ENCODE results near the gene TSEN2.

Gene TSEN2

DNA sequence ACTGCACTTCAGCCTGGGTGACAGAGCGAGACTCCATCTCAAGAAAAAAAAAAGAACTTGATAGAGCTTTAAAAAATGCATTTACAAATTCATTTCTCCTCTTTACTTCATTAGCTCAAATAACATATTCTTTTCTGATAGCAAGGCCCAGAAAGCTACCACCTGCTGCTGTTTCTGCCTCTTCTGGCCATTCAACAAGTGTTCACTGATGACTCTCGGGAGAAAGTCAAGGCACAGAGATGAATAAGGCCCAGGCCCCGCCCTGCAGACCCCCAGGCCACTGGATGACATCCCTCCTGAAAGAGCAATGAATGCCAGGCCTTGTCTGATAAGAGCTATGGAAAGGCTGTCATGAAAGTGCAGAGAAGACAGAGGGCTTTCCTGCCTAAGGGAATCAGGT is 13.6 kb upstream of the TSEN2 start:
- Histone ChIP-seq H3K27me3 (replicated peaks; ENCODE audit: control insufficient read depth, insufficient read depth, low read length) (no peaks in the 10 kb centered on the region), H3K36me3 (ENCODE audit: control insufficient read depth, insufficient read depth, low read length) (no peaks in the 10 kb centered on the region), H3K4me3 (replicated peaks; ENCODE audit: low read depth, low read length) (no peak overlapping the region)
- no peak for DNase-seq (ENCODE audit: extremely low read depth, insufficient read length)
- TF ChIP-seq, protein P1, sequence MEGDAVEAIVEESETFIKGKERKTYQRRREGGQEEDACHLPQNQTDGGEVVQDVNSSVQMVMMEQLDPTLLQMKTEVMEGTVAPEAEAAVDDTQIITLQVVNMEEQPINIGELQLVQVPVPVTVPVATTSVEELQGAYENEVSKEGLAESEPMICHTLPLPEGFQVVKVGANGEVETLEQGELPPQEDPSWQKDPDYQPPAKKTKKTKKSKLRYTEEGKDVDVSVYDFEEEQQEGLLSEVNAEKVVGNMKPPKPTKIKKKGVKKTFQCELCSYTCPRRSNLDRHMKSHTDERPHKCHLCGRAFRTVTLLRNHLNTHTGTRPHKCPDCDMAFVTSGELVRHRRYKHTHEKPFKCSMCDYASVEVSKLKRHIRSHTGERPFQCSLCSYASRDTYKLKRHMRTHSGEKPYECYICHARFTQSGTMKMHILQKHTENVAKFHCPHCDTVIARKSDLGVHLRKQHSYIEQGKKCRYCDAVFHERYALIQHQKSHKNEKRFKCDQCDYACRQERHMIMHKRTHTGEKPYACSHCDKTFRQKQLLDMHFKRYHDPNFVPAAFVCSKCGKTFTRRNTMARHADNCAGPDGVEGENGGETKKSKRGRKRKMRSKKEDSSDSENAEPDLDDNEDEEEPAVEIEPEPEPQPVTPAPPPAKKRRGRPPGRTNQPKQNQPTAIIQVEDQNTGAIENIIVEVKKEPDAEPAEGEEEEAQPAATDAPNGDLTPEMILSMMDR (IDR thresholded peaks at IDR 0.05; ENCODE audit: insufficient read depth, low read length, poor library complexity, severe bottlenecking), result no peak

DNA sequence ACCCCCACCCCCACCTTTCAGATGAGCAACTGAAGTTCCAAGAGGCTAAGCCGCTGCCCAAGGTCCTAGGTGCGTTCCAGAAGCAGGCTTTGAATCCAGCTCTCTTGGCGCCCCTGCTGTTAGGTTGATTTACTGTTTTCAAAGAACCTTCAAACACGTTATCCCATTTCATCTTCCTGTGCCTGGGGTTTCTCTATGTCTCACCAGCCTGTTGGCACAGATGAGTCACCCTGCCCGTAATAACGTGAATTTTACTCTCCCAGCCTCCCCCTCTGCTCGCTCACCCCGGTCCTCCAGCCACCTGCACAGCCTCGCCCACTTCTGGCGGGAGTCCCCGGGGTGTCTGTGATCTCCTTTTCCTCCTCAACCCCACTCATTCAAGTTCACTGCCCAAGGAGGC is 13.0 kb upstream of the TSEN2 start:
- no peaks in the 10 kb centered on the region for H3K36me3 ChIP-seq (ENCODE audit: control insufficient read depth, insufficient read depth, low read length)
- TF ChIP-seq, protein P1 (IDR thresholded peaks at IDR 0.05; ENCODE audit: insufficient read depth, low read length, poor library complexity, severe bottlenecking), result no peak
- no peak for DNase-seq (ENCODE audit: extremely low read depth, insufficient read length)
- H3K27me3 ChIP-seq (replicated peaks; ENCODE audit: control insufficient read depth, insufficient read depth, low read length), result no peaks in the 10 kb centered on the region
- no peak overlapping the region for H3K4me3 ChIP-seq (replicated peaks; ENCODE audit: low read depth, low read length)

- DNase-seq (ENCODE audit: extremely low read depth, insufficient read length), result no peak
- no peak overlapping the region for H3K4me3 ChIP-seq (replicated peaks; ENCODE audit: low read depth, low read length)
- TF ChIP-seq, protein P1 (IDR thresholded peaks at IDR 0.05; ENCODE audit: insufficient read depth, low read length, poor library complexity, severe bottlenecking), result no peak
- H3K27me3 ChIP-seq (replicated peaks; ENCODE audit: control insufficient read depth, insufficient read depth, low read length), result no peaks in the 10 kb centered on the region
- H3K36me3 ChIP-seq (ENCODE audit: control insufficient read depth, insufficient read depth, low read length), result no peaks in the 10 kb centered on the region
Observed at GRCh38 chr3:12472000-12472610, 12.2 kb upstream of the TSEN2 start.

- TF ChIP-seq, protein P1 (IDR thresholded peaks at IDR 0.05; ENCODE audit: insufficient read depth, low read length, poor library complexity, severe bottlenecking), result no peak
- H3K36me3 ChIP-seq (ENCODE audit: control insufficient read depth, insufficient read depth, low read length), result no peaks in the 10 kb centered on the region
- DNase-seq (ENCODE audit: extremely low read depth, insufficient read length), result no peak
- H3K27me3 ChIP-seq (replicated peaks; ENCODE audit: control insufficient read depth, insufficient read depth, low read length), result no peaks in the 10 kb centered on the region
- H3K4me3 ChIP-seq (replicated peaks; ENCODE audit: low read depth, low read length), result no peak overlapping the region
Observed at GRCh38 chr3:12472796-12473195, 11.5 kb upstream of the TSEN2 start.

- no peak overlapping the region for H3K4me3 ChIP-seq (replicated peaks; ENCODE audit: low read depth, low read length)
- no peaks in the 10 kb centered on the region for H3K36me3 ChIP-seq (ENCODE audit: control insufficient read depth, insufficient read depth, low read length)
- TF ChIP-seq, protein P1 (IDR thresholded peaks at IDR 0.05; ENCODE audit: insufficient read depth, low read length, poor library complexity, severe bottlenecking), result no peak
- no peak for DNase-seq (ENCODE audit: extremely low read depth, insufficient read length)
- H3K27me3 ChIP-seq (replicated peaks; ENCODE audit: control insufficient read depth, insufficient read depth, low read length), result no peaks in the 10 kb centered on the region
Observed at GRCh38 chr3:12473511-12473910, 10.8 kb upstream of the TSEN2 start.
